ENCODE results near the gene WDR4. TPM values are rescaled to one million over a fixed set of nuclear protein-coding genes. Genes with fewer than 3 reads are reported as not detected.

WDR4 gene
- total RNA-seq, 6 experiments from 2014 or later, result 6.3 to 10.5 (median 8.0) TPM

DNA sequence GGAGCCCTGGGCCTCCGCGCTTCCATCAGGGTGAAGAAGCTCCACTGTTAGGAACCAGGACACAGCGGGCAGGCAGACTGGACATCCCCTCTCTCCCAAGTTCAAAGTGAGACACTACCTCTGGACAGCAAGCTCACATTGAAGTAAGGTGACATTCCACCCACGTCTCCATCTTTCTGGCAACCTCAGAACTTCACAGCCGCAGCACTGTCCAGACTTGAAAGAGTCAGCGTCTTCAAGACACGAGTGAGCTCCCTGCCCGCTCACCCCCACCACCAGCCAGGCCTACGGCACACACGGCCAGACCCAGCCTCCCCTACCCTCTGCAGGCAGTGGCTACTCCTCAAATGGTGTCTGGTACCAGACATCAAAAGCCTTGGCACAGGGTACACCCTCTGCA, 11.1 kb downstream of the WDR4 start:
- Histone ChIP-seq H3K4me1 (peaks cover 0 to 7% (median 0%) of the 10 kb centered on the region in 4 donors), H3K9me3 (no peaks in the 10 kb centered on the region), H3K27me3 (no peaks in the 10 kb centered on the region), H3K4me3 (no peak overlapping the region), H3K27ac (no peak overlapping the region), H3K36me3 (peaks cover 0 to 38% (median 15%) of the 10 kb centered on the region in 4 donors)
- intact Hi-C loops (cut with DNase I), result no loop called here
- ATAC-seq (no peak), DNase-seq (no peak)
- 83% methylated on average over 1 of the region's 10 CpGs for WGBS (ENCODE audit: insufficient coverage, low coverage, low lambda C conversion rate, missing lambda C conversion rate)
- no peak for TF ChIP-seq POLR2A (IDR thresholded peaks at IDR 0.05)
- TF ChIP-seq, protein P1, sequence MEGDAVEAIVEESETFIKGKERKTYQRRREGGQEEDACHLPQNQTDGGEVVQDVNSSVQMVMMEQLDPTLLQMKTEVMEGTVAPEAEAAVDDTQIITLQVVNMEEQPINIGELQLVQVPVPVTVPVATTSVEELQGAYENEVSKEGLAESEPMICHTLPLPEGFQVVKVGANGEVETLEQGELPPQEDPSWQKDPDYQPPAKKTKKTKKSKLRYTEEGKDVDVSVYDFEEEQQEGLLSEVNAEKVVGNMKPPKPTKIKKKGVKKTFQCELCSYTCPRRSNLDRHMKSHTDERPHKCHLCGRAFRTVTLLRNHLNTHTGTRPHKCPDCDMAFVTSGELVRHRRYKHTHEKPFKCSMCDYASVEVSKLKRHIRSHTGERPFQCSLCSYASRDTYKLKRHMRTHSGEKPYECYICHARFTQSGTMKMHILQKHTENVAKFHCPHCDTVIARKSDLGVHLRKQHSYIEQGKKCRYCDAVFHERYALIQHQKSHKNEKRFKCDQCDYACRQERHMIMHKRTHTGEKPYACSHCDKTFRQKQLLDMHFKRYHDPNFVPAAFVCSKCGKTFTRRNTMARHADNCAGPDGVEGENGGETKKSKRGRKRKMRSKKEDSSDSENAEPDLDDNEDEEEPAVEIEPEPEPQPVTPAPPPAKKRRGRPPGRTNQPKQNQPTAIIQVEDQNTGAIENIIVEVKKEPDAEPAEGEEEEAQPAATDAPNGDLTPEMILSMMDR (IDR thresholded peaks at IDR 0.05), result no peak

DNA sequence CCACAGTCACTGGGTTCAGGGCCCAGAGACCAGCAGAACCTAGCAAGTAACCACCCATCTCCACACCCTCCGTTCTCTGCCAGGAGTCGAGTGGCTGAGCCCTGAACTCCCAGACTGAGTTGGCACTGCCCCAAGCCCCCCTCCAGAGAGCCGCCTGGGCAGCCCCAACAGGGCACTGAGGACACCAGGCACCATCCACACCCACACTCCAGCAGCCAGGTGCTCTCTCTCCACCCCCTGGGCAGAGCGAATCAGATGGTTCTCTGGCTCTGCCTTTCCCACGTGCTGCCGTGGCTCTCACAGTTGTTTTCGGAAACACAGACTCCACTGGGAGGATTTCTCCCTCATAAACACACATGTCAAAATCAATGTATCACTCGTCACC, 13.6 kb downstream of the WDR4 start:
- 55% methylated on average over 3 of the region's 8 CpGs for WGBS (ENCODE audit: insufficient coverage, low coverage, low lambda C conversion rate, missing lambda C conversion rate)

DNA sequence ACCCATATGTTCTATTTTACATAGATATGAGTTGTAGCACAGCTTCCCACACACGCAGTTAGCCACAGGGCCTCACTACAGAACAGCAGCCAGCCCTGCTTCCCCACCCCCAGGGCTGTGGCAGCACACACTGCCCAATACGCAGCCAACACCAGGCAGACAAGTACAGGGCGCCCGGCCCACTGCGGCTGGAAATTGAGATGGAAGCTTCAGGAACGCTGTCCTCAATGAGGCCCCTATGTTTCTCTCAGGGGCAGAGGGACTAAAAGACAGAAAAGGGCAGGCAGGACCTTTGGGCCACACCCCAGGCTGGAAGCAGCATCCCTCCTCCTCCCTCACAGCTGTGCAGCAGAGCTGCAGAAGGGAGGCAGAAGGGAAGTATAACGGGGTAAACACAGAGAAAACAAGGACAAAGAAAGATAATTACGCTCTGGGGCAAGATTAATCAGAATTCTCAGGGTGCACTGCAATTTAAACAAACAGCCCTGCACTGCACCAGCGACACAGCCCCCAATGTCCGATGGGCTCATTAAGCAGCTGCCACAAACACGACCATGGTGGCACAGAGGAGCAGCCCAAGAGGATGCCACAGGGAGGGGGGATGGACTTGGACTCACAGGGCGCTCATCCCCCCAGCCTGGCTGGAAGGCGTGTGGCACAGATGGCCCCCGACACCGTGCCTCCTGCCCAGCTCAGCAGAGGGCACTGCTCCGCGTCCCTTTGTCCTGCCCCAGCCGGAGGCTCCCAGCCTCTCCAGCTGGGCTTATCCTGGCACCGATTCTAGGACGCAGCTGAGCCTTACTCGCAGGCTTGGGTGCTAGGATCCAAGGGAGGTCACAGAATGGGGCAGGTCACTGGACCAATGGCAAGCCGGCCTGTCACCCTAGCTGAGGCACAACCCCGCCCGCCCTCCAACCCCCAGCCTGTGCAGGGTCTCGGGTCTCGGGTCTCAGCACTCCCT, 14.2 kb downstream of the WDR4 start:
- peak overlapping the region in 1 of 3 donors; percentile 8 for H3K27ac ChIP-seq
- H3K9me3 ChIP-seq, result no peaks in the 10 kb centered on the region
- no peak for TF ChIP-seq POLR2A (IDR thresholded peaks at IDR 0.05)
- TF ChIP-seq, protein P1 (IDR thresholded peaks at IDR 0.05), result peak in 1 of 4 donors; percentile 14
- peak in 2 of 3 donors; percentile 78 to 81 for DNase-seq
- no peaks in the 10 kb centered on the region for H3K27me3 ChIP-seq
- peaks cover 0 to 7% (median 0%) of the 10 kb centered on the region in 4 donors for H3K4me1 ChIP-seq
- H3K4me3 ChIP-seq, result no peak overlapping the region
- intact Hi-C loops (cut with DNase I), result no loop called here
- WGBS (ENCODE audit: insufficient coverage, low coverage, low lambda C conversion rate, missing lambda C conversion rate), result 87% methylated on average over 4 of the region's 26 CpGs
- peak; percentile 6 to 76 (median 37) for ATAC-seq
- H3K36me3 ChIP-seq, result peaks cover 0 to 31% (median 10%) of the 10 kb centered on the region in 4 donors

More for the DNA sequence above, 13.6 kb downstream of the WDR4 start:
- peaks cover 0 to 7% (median 0%) of the 10 kb centered on the region in 4 donors for H3K4me1 ChIP-seq
- intact Hi-C loops (cut with DNase I), result no loop called here
- H3K27ac ChIP-seq, result peak overlapping the region in 1 of 3 donors; percentile 8
- DNase-seq (peak in 2 of 3 donors; percentile 76 to 78), ATAC-seq (peak; percentile 21 to 84 (median 64))
- TF ChIP-seq POLR2A (IDR thresholded peaks at IDR 0.05), result no peak
- TF ChIP-seq, protein P1 (IDR thresholded peaks at IDR 0.05), result no peak
- H3K36me3 ChIP-seq, result peaks cover 0 to 31% (median 10%) of the 10 kb centered on the region in 4 donors
- no peaks in the 10 kb centered on the region for H3K27me3 ChIP-seq
- no peak overlapping the region for H3K4me3 ChIP-seq
- no peaks in the 10 kb centered on the region for H3K9me3 ChIP-seq

- Histone ChIP-seq H3K27me3 (no peaks in the 10 kb centered on the region), H3K9me3 (no peaks in the 10 kb centered on the region), H3K4me1 (peaks cover 0 to 7% (median 0%) of the 10 kb centered on the region in 4 donors), H3K4me3 (no peak overlapping the region), H3K36me3 (peaks cover 0 to 35% (median 10%) of the 10 kb centered on the region in 4 donors), H3K27ac (no peak overlapping the region)
- no peak for DNase-seq
- ATAC-seq, result peak in 1 of 4 donors; percentile 7
- TF ChIP-seq, protein P1 (IDR thresholded peaks at IDR 0.05), result no peak
- TF ChIP-seq POLR2A (IDR thresholded peaks at IDR 0.05), result no peak
- 33% methylated on average over 1 of the region's 14 CpGs for WGBS (ENCODE audit: insufficient coverage, low coverage, low lambda C conversion rate, missing lambda C conversion rate)
- intact Hi-C loops (cut with DNase I), result no loop called here
Observed at GRCh38 chr21:42864286-42864685, 15.1 kb downstream of the WDR4 start.
